Measurements from ENCODE around the gene CD164L2. TPM values are rescaled to one million over a fixed set of nuclear protein-coding genes. Genes with fewer than 3 reads are reported as not detected.

The CD164L2 gene
- total RNA-seq, result not detected in 2 replicates

DNA sequence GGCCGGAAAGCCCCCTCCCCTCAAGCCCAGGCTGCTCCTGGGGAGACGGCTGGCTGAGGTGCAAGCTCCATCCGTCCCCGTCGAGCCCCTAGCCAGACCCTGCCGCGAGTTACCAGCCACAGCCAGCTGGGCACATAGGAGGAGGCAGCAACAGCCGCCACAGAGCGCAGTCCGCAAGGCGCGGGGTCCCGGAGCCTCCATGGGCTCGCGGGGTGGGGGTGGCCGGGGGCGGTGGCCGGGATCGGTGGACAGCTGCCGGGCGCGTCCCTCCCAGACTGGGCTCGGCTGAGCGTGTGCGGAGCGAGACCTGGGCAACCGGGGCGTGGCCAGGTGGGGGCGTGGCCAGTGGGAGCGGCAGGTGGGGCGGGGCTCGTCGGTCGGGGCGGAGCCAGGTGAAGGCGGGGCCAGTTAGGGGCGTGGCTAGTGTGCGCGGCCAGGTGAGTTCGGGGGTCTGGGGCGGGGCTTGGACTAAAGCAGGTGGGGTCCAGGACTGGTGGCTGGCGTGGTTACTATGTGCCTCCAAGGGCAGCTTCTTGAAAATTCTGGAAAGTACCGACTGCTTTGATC is at the start of gene CD164L2:
TSS of gene CD164L2 (minus strand) at position 295 of the 567 bp plus-strand sequence. CDS start at position 201, 94 bp downstream.

DNA sequence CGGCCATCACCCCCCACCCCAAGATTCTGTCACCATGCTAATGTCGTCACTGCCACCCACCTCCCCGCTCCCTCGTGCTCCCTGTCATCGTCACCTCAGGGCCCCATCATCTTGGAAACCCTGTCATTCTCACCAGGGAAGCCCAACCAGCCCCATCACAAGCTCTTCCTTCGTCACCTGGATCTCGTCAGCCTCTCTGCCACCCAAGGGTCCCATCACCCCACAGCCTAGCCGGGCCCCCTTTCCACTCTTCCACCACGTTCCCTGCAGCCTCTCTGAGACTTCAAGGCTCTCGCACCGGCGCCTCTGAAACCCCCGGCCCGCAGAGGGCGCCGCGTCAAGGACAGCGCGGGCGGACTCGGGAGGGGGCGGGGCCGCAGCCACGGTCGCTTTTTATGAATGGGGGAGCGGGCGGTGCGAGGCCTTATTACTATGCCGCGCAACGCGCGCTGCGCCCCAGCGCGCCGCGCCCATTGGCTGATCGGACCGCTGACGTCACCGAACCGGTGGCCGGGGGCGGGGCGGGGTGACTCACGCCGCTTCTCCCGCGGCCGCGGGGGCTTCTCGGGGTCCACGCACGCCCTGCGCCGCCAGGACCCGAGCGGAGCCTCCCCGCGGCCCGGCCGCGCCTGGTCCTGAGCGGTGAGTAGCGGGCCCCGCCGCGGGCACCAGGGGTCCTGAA is 9.1 kb upstream of the CD164L2 start, which contains the start of gene GPR3:
TSS of gene GPR3 (plus strand) at position 527 of the 682 bp plus-strand sequence. CDS start 1,177 bp downstream, outside the sequence.

DNA sequence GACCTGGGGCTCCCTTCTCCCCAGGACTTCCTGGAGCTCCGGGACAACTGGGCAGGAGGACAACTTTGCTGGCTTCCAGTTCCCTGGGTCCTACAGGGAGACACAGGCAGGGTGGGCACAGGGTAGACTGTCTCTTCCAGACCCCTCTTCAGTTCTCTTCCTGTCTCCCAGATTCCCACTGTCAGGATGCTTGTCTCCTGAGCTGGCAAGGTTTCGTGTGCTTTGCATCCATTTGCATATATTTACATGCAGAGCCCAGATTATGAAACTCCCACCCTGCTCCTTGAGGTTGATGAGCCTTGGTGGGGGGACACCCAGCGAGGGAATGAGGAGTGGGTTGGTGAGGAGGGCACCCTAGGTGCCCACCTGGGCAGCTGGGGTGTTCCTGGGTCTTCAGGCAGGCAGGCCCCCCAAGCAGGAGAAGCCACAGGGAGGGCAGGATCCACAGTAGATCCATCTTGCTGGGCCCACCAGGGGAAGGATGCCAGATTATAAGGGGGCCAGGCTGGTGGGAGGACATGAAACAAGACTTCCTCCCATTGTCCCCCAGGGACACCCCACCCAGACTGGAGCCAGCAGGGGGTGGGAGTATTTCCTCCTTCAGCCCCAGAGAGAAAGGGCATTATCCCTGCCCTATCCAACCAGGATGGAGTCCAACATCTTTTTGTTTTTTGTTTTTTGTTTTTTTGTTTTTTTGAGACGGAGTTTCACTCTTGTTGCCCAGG is 8.6 kb downstream of the CD164L2 start, which contains the start of gene FCN3:
TSS of gene FCN3 (minus strand) at position 463 of the 725 bp plus-strand sequence. CDS start at position 457, 6 bp downstream.

DNA sequence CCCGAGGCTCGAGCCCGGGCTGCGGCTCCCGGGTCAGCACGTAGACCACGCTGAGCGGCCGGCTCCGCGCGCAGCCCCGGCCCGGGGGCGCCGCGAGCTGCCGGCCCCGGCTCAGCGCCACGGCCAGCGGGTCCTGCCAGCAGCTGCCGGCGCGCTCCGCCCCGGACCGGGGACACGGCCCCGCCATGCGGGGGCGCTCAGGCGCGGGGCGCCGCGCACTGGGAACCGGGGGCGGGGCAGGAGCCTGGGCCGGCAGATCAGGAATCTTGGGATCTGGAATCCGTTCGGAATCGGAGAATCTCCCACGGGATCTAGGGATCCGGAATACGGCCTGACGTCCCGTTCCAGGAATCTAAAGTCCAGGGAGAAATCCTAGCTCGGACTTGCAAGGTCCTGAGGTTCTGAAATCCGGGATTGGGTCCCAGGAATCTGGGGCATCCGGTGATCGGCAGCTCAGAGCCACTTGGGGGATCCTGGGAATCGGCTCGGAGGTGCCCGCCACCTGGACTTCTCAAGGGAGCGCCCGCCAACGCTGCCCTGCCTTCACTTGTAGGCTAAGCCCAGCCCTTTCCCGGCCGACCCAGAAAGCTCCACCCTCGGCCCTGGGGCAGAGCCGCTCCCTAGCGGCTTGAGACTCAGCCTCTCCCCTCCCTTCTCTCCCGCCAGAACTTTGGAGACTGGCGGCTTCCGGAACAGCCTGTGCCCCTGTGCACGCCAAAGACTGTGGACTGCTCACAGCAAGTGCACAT is 16.5 kb downstream of the CD164L2 start, which contains the start of gene MAP3K6:
TSS of gene MAP3K6 (minus strand) at position 551 of the 749 bp plus-strand sequence. CDS start at position 187, 364 bp downstream.

DNA sequence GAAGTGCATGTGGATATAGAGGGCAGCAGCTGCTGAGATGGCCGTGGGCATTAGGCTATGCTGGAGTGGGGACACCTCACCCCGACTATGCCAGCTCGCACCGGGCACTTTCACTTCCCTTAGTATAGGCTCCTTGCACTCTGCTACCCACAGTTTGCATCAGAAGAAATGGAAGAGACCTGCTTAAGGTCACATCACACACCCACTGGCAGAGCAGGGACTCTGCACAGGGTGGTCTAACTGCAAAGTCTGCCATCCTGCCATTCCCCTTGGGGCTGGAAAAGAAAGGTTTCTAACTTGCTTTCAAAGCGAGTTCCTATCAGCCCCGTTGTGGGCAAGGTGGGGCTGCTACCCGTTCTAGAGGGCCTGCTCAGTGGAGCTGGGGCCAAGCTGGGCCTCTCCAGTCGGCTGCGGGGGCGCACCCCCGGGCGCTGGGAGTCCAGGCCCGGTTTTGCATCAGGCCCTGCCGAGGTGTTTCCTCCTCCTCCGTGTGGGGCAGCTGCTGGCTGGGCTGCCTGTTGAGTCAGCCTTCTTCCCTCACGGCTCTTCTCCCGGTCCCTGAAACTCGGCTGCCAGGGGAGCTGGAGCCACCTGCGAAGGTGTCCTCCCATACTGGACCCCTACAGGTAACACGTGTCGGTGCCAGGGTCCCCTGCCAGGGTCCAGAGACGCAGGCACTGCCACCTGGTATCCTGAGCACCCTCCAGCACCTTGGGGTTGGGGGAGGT is 41.4 kb downstream of the CD164L2 start, which contains the start of gene SYTL1:
TSS of gene SYTL1 (plus strand) at position 498 of the 728 bp plus-strand sequence. CDS start 3,313 bp downstream, outside the sequence.

Other genes with a start within 250 kb of the CD164L2 start
- gene SLC9A1, start 228.2 kb downstream of the CD164L2 start, total RNA-seq, result 24.9 and 34.8 TPM in 2 replicates
- 20.0 and 22.7 TPM in 2 replicates for gene WDTC1, start 148.7 kb downstream of the CD164L2 start, total RNA-seq
- gene TMEM222, start 61.2 kb downstream of the CD164L2 start, total RNA-seq, result 21.7 and 22.9 TPM in 2 replicates
- 1.2 TPM in 1 of 2 replicates, not detected in the other for gene SYTL1, start 41.3 kb downstream of the CD164L2 start, total RNA-seq
- gene MAP3K6, start 16.4 kb downstream of the CD164L2 start, total RNA-seq, result 16.2 and 20.0 TPM in 2 replicates
- 0.29 TPM in 1 of 2 replicates, not detected in the other for gene FCN3, start 8.5 kb downstream of the CD164L2 start, total RNA-seq
- gene GPR3, start 9.3 kb upstream of the CD164L2 start, total RNA-seq, result 0.06 and 0.34 TPM in 2 replicates
- gene WASF2, start 106.8 kb upstream of the CD164L2 start, total RNA-seq, result 41.3 and 44.5 TPM in 2 replicates
- 20.7 and 22.4 TPM in 2 replicates for gene AHDC1, start 220.8 kb upstream of the CD164L2 start, total RNA-seq